Prostate gland (tissue), 2 donors: ENCODE measurements around the gene GSTO1.

ENCODE experiments used
- CTCF ChIP-seq, 4 experiments: fragments of 200-600 bp in 2 of 4; fragments of 450-650 bp in 2 of 4; sonication (generic) in 2 of 4; IDR thresholded peaks; 1 replicate in 3 of 4; 2 replicates in 1 of 4; pipeline ENCODE4 v1.5.1; 2016 to 2019; ENCODE audit warnings: antibody characterized with exemption in 4 of 4, mild to moderate bottlenecking in 2 of 4, moderate library complexity in 2 of 4
- POLR2A ChIP-seq: fragments of 450-650 bp; IDR thresholded peaks from one replicate; pipeline ENCODE4 v1.6.1; 2016; ENCODE audit warnings: antibody characterized with exemption, mild to moderate bottlenecking
- POLR2AphosphoS5 ChIP-seq: sonication (generic); formaldehyde crosslinking; IDR thresholded peaks from one replicate; pipeline ENCODE4 v1.6.1; 2017; ENCODE audit warnings: antibody characterized with exemption

- TF ChIP-seq CTCF (IDR thresholded peaks at IDR 0.05) (no peak), POLR2A (no peak), POLR2AphosphoS5 (no peak)
These were observed 31.4 kb upstream of the GSTO1 start for GRCh38 chr10:104223304-104223703.
